HG03469 (cell line): Measurements from ENCODE around the gene MICAL2.
"Not testable (repeated sequence)": the region's sequence is repeated elsewhere in the genome, so short reads cannot be mapped to it uniquely, and the experiment has no call there.

Experiments used
- ATAC-seq: cut with Tn5 transposase; IDR thresholded peaks from one replicate; pipeline ENCODE4 v1.9.1; 2021; ENCODE audit warnings: mild to moderate bottlenecking, moderate library complexity, moderate number of reproducible peaks; ENCODE audit not compliant: unreplicated experiment

Gene MICAL2

DNA sequence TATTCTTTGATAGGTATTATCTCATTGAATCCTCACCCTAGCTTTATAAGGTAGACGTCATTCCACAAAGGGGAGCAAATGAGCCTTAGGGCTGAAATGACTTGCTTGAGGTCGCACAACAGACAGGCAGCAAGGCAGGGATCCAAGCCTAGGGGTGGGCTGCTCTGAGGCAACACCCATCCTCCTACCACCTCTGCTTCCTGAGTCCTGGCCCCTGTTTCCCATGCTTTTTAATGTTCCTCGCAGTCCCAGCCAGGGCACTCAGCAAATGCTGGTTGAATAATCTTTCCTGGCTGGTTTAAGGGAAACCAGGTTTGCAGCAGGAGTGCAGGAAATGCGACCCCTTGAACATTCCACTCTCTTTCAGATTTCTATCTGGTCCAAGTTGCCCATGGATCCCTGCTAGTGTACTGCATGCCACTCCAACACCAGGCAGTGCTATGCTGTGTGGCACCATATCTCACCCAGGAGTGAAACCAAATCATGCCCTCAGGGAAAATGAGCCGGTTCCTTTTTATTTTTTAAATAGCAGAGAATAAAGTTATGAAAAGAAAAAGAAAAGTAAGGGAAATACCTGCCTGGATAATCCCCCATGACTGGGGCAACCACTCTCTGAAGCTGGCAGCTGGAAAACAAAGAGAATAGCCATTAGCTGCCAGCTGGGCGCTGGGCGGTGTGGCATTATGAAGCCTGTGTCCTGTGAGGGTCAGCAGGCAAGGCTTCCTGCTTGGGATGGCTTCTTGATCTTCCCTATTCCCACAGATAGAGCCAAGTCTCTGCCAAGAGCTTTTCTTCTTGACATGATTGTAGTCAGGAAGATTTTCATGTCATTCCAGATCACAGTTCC, 21.8 kb downstream of the MICAL2 start:
- ATAC-seq = no peak

DNA sequence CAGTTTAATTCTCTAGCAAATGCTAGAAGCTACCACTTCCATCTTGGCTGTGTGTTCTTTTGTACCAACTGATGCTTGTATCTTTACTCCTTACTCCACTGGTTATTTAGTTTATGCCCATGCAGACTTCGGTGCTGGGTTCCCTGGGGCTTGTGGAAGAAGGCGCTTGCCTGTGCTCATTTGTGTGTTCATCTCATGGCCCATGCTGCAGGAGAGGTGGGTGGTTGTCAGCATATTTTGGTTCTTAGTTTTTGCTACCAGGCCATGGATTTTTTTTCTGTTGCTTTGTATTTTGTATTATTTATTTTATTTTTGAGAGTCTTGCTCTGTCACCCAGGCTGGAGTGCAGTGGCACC, 22.4 kb downstream of the MICAL2 start:
- no peak for ATAC-seq

DNA sequence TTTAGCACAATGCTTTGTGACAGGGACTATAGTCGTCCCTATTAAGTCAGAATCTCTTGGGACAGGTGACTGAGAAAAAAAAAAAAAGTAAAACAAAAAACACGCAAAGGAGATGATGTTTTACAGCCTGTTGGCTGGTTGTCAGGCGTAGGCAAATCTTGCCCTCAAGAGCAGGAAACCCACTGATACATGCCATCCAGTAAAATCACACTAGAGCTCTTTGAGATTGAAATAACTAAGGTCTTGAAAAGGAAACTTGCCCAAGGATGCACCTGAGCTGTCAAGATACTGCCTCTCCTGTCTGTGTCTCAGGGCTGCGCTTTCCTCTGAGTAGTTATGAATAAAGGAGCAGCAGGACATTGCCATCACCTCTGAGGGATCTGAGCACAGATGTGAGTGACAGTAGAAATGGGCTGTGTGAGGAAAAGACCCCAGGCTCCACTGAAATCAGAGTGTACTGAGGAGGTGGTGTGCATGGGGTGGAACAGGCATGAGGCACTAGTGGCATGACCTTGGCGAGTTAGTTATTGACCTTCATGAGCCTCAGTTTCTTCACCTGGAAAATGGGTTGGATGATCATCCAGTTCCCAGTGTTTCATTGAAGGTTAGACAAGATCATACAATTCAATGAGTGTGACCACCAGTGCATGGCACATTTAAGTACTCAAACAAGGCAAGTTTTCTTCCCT, 23.3 kb downstream of the MICAL2 start:
- no peak for ATAC-seq

DNA sequence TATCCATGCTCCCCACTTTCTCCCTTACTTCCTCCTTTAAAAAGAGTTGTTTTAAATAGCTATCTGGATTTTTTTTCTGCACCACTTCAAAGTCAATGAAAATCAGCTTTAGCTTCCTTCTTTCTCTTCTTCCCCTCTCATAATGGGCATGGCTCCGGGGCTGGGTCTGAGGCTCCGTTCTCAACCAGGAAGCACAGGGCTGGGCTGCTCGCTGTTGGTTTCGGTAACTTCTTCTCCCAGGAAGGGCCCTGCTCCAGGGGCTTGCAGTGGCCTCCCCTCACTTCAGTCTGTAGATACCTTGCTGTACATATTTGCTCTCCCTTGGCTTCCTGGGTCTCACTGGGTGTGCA, 23.8 kb downstream of the MICAL2 start:
- ATAC-seq = no peak

DNA sequence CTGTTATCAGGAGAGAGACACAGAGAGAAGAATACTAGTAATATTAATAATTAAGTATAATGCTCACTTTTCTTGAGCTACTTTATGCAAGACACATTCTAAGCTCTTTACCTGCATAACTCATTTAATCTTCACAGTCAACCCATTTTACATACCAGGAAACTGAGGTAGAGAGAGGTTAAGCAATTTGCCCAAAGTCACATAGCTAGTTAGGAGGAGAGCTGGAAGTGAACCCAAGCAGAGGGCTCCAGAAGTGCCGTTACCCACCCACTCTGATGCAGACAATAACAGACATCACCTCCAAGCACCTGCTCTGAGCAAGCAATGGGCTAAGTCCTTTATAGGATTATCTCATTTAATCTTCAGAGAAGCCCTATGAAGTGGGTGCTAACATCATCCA, 24.8 kb downstream of the MICAL2 start:
- ATAC-seq = no peak

DNA sequence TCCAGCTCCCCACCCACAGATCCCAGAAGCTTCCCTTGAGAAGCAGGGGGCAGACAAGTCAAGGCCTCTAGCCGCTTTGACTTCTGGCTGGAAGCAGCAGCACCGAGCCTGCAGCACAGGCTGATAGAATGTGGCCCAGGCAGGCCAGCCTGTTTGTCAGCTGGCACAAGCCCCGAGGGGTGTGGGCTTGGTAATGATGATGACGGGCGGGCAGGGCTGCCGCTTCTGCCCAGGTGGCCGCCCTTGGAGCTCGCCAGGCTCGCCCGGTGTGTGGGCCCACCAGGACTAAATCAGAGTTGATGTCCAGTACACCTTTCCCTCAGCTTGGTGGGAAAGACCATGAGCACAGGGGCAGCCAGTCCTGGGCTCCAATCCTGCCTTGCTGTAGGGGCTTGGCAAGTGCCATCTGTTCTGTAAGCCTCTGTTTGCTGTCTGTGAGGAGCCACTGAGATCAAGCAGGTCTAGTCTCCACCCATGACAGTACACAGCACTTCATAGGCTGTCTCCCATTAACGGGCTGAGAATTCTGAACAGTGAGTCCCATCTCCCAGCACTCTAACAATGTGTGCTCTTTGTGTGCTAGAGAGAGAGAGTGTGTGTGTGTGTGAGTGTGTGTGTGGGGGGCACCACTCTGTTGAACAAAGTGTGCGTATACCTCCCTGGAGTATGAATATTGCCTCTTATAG, 26.8 kb downstream of the MICAL2 start:
- ATAC-seq = no peak

DNA sequence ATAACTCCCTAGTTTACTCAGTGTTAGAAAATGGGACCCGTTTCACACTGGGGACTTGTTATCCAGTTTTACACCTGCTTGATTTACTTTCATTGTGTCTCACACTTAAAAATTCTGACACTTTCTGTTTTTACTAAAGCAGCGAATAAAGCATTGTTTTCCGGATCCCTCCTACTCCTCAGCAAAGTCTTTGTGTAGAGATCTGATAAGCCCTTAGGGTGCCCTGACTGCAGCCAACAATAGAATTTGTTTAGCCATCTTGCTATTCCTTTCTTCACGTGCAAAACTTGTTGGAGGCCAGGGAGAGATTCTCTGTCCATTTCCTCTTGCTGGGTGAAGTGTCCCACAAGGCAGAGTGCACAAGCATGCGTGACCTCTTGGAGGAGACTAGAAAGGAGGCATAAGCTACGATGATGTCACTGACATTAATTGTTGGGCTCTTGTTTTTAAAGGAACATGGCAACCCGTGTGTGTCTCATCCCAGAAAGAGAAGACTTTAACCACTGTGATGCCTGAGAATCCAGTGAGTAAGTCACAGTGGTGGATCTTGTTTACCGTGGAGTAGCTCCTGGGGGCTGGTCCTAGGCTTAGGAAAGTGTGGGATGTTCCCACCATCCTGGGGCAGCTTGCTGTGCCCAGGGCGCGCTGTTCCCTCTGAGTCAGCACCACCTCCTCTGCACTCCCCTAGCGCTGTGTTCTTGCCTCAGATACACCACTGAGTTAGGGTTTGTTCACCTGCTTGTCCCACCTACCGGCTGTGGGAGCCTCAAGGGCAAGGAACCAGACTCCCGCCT, 27.7 kb downstream of the MICAL2 start:
- no peak for ATAC-seq

DNA sequence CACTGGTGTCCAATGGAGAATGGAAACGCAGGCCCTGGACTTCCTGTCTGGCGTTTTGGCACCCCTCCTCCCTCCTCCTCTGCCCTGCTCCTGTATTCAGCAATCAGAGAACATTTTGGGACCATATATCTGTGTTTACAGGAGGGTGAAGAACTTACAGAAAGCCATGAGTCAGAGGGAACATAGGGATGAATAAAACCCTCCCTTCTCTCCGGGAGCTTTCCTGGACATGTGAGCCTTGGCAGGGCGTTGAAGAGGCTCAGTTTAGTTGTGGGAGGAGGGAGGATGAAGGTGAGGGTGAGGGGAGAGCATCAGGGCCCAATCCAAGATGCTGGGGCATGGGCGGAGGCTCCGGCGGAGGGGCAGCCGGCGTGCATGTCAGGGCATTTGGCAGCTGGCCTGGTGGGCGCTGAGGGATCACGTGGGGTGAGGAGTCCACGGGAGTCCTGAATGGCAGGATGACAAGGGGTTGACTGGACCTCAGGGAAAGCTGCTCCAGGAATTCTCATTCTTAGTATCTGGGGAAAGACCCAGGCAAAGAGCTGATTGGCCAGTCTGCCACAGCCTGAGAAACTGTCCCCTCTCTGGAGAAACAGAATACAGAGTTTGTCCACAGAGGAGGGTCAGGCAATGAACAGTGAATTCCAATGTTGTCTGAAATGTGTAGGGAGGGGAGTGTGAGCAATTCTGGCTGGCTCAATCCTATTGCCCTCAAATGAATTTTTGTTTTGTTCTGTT, 28.9 kb downstream of the MICAL2 start:
- no peak for ATAC-seq

DNA sequence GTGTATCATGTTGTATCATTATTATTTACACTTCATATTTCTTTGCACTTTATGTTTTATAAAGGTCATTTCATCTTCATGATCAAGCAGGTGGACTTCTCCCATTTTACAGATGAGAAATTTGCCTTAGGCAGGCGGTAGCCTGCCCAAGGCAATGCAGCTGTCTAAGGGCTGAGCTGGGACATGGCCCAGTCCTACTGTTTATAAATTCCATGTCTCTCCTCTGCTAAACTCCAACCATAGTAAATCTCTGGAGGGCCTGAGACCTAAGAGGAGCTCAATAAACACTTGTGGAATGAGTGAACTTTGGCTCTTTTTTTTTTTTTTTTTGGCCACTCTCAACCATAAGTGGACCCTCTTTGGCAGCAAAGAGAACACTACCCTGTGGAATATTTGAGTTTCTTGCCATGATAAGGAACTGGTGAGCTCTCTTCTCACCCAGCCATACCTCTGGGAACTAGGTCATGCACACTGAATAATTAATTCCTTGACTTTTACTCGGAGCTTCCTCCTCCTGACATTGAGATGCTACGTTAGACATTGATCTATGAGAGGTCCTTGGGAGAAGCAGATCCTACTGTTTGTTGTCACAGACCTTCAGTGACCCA, 29.9 kb downstream of the MICAL2 start:
- ATAC-seq = no peak

DNA sequence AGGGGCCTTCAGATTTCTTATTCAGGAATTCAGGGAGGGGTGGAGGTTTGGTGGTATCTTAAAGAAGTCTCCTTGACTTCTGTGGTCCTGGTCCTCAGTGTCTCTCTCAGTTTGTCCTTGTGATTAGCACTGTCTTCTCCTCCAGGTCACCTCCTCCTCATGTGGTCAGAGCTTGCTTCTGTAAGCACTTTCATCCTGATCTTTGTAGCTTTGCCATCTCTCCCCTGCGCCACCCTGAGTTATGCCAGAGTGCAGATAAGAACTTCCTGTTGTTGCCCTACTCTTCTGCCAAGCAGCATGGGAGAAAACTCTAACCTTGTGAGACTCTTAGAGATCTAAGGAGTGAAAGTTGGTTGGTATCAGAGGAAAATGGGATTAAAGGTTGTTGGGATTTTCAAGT, 30.9 kb downstream of the MICAL2 start:
- ATAC-seq = no peak

DNA sequence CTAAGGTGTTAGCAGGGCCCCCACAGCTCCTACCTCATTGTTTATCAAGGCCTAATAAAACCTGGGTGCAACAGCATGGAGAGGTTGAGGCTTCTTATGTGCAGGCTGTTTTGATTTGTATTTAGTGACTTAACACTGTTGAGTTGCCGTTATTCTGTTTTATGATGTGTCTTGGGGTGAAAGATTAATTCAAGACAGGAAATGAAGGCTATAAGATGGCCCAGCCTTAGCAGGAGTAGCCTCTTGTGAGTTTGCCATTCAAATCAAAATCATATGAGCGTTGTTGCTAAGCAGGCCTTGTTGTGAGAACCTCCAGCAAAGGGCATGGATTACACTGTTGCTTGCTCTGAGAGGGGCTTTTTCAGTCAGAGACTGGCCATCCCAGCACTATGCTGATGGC, 31.8 kb downstream of the MICAL2 start:
- no peak for ATAC-seq

DNA sequence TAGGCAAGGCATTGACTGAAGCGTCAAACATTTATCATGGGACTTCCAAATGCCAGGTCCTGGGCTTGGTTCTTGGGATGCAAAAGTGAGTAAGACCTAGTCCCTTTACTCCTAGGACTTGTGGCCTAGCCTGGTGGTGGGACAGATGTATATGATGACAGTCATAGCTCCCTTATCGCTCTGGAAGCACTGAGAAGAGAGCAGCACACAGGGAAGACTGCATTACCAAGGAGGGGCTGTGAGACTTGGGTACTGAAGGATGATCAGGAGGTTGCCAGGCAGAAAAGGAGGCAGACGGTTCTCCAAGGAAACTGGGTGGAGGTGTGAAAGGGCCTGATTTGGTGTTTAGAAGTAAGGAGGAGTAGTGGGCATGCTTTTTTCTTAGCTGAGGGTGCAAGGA, 32.5 kb downstream of the MICAL2 start:
- ATAC-seq = no peak

DNA sequence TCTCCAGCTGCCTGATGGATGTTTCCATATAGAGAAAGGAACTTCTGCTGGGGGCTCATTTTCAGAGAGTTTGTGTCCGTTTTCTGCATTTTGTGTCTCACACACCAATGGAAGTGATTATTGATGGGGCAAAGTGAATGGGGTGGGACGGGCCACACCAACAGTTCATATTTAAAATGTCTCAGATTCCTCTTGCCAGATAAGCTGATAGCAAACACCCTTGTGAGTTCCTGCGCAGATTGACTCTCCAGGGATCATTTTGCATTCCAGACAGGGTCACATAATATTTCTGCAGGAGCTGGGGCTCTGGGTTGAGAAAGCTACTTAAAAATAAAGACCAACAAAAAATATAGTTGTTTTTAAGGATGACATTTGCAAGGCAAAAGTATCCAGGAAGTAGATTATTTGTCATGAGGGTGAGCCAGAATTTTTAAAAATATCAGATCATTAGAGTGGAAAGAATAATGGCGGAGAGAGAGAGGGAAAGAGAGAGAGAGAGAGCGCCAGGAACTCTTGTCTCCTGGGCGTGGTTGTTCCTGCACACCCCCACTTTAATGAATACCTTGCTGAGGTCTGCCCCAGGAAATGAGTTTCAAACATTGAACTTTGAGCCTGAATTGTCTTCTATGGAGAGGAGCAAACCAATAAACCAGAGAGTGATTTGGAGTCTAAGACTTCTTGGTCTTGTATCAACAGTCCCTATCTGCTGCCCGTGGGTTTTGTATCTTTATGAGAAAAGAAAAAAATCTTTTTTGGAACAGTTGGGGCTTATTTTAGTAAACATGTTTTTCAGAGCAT, 33.3 kb downstream of the MICAL2 start:
- no peak for ATAC-seq

DNA sequence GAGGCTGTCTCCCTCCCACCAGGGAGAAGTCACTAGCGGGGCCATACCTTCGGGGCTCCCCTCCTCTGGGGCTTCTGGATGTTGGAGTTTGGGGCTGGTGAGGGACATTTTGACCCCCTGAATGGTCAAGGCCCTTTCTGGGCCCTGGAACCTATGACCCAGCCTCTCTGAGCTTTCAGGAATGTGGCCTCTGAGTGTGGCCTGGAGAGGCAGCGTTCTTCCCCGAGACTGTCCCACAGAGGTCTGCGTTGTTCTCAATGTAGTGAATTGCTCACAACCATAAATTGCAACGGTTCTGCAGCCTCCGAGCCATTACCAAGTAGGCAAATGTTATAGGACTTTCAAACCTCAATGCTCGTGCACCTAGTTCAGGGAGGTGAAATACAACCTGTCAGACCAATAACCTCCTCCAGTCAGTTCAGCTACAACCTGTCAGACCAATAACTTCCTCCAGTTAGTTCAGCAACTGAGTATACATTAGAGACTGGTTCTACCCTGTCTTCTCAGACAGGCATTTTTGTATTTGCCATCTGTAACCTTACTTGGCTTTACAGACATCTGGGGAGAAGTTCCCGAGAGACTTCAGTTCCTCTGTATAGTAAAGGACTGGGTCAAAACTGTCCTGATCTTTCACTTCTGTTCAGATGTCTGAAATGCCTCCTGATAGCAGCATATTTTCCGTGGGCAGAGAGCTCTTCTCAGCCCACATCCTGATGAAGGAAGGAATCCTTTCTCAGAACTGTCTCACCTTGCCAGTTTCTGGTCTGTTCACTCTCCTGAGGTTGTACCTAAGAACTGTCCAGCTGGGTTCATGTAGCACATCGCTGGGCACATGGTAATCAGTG, 34.2 kb downstream of the MICAL2 start:
- ATAC-seq = no peak

DNA sequence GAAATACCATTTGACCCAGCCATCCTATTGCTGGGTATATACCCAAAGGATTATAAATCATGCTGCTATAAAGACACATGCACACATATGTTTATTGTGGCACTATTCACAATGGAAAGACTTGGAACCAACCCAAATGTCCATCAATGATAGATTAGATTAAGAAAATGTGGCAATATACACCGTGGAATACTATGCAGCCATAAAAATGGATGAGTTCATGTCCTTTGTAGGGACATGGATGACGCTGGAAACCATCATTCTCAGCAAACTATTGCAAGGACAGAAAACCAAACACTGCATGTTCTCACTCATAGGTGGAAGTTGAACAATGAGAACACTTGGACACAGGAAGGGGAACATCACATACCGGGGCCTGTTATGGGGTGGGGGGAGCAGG, 36.3 kb downstream of the MICAL2 start:
- not testable (repeated sequence) for ATAC-seq

DNA sequence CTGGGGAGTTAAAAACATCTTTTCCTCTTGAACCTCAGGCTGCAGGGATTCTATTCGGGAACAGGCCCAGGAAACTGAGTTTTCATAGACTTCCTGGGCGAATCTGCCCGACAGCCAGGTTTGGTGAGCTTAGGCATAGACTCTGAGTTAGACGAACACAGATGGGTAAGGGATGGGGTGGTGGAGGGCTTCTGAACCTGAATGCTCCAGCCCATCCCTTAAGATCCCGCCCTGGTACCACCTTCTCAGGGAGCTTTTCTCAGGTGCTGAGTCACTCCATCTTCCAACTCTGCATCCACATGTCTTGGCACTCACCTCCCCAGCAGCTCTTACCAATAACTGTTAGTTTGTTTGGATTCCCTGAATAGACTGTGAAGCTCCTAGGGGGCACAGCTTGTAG, 37.4 kb downstream of the MICAL2 start:
- no peak for ATAC-seq

DNA sequence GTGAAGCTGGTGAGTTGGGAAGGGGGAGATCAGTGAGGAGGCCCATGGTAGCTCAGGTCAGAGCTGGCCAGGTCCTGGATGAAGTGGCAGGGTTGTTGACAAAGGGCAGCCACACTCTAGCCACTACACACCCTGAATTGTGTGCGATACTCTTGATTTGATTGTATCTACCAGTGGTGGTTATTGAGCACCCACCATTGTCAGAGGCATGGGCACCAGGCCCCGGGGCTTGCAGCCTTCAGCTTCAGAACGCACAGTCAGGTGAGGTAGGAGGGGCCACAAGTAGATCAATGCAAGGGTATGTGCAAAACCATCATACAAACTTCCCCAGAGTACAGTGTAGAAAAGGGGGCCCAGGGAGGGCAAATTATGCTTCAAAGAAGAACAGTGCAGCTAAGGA, 38.1 kb downstream of the MICAL2 start:
- ATAC-seq = no peak

DNA sequence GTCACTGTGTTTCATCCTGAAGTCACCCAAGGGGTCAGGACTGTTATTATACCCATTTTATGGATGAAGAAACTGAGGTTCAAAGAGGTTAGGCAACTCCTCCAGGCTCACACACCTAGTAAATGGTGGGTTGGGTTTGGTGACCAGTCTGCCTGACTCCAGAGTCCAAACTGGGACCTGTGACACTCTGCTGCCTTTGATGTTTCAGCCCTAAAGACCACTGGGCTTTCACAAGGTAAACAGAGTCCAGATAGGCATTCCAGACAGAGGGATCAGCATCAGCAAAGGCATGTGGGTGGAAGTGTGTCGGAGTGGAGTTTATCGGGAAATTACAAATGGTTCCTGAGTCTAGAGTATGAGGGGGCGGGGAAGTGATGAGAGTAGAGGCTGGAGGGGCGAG, 38.5 kb downstream of the MICAL2 start:
- no peak for ATAC-seq
